HG03175 (cell line): ENCODE measurements around the gene CHRNB4.
"Not testable (repeated sequence)": the region's sequence is repeated elsewhere in the genome, so short reads cannot be mapped to it uniquely, and the experiment has no call there.

Experiments
- ATAC-seq: cut with Tn5 transposase; IDR thresholded peaks from one replicate; pipeline ENCODE4 v1.9.1; 2021; ENCODE audit warnings: mild to moderate bottlenecking, moderate library complexity; ENCODE audit not compliant: unreplicated experiment

CHRNB4 gene

DNA sequence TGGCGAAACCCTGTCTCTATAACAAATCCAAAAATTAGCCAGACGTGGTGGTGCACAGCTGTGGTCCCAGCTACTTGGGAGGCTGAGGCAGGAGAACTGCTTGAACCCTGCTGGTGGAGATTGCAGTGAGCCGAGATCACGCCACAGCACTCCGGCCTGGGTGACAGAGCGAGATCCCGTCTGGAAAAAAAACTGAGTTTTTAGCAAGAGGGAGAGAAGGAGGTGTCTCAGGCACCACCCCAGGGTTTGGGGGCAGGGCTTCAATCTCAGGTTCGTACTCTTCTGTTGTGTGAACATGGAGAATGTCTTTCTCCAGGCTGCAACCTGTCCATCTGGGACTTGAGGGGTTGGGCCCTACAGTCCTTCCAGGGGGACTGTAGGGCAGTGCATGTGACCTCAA lies 22.9 kb downstream of the CHRNB4 start:
- ATAC-seq: no peak

DNA sequence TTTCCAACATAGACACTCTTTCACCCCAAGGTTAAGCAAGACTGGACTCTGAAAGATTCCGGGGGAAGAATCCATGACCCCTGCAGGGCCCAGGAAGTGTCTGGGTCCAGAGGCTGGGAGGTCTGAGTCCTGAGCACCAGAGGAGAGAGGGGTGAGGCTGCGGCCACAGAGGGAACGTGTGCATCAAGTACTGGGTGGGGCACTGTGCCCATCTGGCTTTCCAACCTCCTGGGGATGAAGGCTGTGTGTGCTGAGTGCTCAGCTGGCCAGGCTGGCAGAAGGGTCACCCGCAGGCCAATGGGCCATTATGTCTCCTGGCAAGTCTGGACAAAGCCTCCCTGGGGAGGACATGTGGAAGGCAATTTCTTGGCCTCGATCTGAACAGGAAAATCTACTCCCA lies 23.5 kb downstream of the CHRNB4 start:
- ATAC-seq: no peak

DNA sequence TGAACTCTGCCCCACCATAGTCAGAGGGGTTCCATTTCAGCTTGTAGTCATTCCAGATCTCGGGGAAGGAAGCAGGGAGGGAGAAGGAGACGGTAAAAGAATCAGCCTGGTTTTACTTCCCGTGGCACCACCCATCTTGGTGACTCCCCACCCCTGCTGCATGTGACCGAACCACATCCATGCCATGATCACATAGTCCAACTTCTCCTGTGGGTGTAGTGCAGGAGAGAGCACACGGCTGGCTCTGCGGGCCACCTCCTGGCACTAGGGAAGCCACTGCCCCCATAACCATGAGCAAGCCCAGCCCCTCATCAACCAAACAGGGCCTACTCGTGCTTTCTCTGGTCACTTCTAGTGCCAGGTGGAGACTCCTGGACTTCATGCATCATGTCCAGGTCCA lies 23.9 kb downstream of the CHRNB4 start:
- ATAC-seq: no peak

DNA sequence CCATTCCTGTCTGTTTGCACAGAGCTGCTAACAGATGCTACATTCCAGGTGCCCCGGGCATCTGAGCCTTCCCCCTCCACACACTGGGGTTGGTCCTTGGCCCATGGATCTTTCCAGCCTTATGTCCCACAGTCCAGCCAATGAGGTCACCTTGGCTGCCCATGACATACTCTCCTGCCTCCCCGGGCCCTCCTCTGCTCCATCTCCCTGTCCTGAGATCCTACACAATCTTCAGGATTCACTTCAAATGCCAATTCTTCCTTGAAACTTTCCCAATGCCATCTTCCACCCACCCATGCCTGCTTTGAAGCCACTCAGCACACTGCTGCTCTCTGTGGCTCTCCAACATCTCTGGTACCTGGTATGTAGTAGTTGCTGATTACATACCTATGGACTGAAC lies 24.5 kb downstream of the CHRNB4 start:
- no peak for ATAC-seq

DNA sequence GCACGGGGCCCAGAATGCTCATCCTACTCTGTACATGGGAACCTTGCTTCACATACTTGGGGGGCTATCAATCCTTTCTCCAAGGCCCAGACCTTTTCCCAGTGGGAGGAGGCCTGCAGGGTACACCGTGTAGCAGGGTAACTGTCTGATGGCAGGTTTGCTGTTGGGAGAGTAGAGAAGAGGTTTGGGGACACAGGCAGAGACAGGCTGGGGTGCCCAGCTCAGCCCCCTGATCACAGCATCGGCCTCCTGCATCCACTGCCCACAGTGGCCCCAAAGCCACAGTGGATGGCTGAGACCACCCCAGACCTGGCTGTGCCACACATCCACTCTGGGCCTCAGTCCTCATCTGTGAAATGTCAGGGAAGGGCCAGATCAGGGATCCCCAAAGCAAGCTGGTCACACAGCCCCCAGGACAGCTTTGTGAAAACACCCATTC lies 25.8 kb downstream of the CHRNB4 start:
- ATAC-seq: no peak

DNA sequence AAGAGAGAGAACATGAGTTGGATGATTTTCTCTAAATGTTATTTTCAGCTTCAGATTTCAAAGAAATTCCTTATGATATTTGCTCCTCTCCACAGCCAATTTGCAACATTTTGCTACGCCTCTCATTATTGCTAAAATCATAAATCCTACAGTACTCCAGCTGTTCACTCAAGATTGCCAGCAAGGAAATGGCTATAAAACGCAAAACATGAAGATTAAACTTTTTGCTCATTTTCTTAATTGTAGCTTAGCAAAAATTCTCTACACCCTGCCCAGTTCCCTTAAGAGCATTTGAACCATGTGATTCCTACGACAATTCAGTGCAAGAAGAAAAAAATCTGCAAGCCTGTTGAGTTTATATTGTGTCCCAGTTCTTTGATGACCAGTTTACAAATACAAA lies 27.0 kb downstream of the CHRNB4 start:
- ATAC-seq: no peak

DNA sequence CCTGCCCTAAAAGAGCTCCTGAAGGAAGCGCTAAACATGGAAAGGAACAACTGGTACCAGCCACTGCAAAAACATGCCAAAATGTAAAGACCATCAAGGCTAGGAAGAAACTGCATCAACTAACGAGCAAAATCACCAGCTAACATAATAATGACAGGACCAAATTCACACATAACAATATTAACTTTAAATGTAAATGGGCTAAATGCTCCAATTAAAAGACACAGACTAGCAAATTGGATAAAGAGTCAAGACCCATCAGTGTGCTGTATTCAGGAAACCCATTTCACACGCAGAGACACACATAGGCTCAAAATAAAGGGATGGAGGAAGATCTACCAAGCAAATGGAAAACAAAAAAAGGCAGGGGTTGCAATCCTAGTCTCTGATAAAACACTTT lies 31.5 kb downstream of the CHRNB4 start:
- ATAC-seq: not testable (repeated sequence)

DNA sequence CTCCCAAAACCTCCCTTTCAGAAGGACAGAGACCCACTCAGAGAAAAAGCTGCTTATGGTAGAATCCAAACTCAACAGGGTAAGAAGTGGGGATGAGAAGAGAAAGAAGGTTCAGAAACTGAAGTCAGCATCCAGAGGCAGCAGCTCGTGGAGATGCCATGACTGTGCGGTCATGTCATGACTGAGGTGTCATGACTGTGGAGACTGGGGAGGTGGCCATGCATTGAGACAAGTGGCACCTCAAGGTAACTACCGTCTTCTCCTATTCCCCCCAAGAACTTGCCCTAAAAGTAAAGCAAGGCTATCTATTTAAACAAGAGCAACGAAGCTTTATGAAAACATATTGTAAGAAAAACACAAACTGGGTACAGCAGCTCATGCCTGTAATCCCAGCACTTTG lies 35.3 kb downstream of the CHRNB4 start:
- no peak for ATAC-seq

DNA sequence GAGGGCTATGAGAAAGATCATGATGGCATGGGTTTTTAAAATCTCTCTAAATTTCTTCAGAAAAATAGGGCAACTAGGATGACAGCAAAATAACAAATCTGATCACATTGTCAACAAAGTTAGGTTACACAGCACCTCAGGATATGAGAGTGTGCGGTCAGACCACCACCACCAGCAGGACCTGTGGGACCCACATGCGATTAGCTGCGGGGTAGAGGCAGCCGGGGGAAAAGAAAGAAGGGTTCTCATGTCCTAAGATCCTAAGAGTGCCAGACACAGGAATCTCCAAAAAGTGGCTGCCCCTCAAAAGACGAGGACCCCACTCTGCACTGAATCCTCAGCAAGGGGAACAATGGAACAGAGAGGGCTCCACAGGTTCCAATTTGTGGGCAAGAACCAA lies 35.8 kb downstream of the CHRNB4 start:
- ATAC-seq: no peak

DNA sequence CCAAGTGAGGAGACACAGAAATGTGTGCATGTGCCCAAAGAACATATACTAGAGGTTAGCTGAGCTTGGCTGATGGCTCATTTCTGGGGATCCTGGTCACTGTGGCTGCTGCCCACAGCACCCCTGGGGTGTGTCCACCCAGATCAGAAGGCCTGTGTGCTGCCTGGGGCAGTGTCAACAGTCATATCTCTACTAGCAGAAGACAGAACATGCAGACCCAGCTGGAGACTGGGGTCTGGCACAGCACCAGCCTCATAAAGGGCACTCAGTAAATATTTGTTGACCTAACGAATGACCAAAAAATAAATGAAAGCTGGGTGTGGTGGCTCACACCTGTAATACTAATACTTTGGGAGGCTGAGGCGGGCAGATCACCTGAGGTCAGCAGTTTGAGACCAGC lies 36.6 kb downstream of the CHRNB4 start:
- ATAC-seq: no peak

DNA sequence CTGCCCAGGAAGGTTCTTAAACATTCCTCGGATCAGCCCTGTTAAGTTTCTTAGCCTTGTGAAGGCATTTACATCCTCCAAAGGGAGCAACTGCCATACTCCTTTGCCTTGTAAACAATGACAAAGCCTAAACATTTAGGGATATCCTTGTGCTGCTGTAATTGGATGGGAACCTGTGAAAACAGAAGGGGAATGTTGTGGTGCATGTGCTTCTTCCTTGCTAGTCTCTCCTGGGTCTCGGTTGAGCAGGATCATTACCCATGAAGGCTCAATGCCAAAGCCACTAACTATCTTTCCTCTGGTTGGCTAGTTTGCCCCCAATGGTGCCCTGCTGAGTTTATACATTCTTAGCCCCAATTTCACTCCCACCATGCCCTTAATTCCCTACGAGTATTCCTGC lies 37.5 kb downstream of the CHRNB4 start:
- ATAC-seq: no peak

DNA sequence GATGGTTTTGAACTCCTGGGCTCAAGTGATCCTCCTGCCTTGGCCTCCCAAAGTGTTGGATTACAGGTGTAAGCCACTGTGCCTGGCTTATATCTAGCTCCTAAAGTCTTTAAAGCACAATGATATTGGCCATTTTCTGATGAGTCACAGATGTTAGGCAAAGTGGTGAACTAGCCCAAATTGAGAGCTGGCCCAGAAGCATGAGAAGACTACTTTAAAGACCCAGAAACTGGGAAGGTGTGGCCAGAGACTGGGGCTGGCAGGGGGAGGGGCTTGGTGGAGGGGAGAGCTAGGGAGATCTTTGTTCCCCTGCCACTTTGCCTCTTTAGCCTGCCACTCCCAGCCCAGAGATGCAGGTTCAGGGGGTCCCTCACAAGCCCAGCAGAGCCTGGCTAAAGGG lies 41.8 kb downstream of the CHRNB4 start:
- no peak for ATAC-seq

DNA sequence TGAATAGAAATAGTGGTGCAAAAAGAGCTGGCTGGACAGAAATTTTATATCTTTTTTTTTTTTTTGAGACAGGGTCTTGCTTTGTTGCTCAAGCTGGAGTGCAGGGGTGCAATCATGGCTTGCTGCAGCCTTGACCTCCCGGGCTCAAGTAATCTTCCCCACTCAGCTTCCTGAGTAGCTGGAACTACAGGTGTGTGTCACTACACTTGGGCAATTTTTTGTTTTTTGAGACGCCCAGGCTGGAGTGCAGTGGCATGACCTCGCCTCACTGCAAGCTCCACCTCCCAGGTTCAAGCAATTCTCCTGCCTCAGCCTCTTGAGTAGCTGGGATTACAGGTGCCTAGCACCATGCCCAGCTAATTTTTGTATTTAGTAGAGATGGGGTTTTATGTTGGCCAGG lies 42.7 kb downstream of the CHRNB4 start:
- no peak for ATAC-seq

DNA sequence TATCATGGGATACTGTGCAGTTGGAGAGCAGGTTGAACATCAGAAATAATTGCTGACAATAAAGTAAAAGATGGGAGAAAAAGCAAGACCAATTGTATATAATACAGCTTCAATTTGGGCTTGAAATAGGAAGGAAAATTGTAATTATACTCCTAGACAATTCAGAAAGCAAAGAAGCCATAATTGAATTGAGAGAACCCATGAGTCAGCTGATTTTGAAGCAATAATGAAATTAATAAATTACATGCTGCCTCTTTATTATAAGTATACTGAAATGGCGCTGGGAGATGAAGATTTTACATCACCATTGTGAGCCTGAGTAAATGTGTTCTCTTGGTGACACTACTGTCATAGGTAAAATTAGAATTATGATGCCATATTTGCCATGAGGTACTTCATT lies 43.4 kb downstream of the CHRNB4 start:
- no peak for ATAC-seq

DNA sequence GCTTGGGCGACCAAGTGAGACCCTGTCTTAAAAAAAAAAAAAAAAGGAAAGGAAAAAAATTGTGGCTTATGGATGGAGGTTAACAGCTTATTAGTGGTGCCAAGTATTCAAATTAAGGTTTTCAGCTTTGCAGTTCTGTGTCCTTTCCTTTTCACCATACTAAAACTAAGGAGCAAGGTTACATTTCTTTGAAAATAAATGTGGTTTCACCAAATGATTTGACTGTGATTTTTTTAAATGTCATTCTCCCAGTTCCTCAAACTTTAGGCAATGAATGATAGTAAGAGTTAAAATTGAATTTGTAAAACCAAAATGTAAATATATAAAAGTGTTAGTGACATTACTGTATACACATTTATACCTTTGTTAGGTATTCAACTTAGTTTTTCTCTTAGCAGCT lies 66.1 kb downstream of the CHRNB4 start:
- ATAC-seq: no peak
